RPMI8226 (cell line): ENCODE results near the gene THYN1.

Experiments used
- DNase-seq: peaks from one replicate; pipeline ENCODE4 v3.0.0-alpha.2; 2015

Gene THYN1

GRCh38 chr11:134246100-134246499 lies 7.1 kb downstream of the THYN1 start:
- DNase-seq: no peak

GRCh38 chr11:134245434-134245833 lies 7.7 kb downstream of the THYN1 start:
- no peak for DNase-seq

- peak; percentile 11 for DNase-seq
Observed at GRCh38 chr11:134244593-134244992, 8.6 kb downstream of the THYN1 start.

GRCh38 chr11:134243913-134244312 lies 9.2 kb downstream of the THYN1 start:
- DNase-seq: no peak

- no peak for DNase-seq
Observed at GRCh38 chr11:134242376-134242775, 10.8 kb downstream of the THYN1 start.

- no peak for DNase-seq
Observed at GRCh38 chr11:134240592-134240991, 12.6 kb downstream of the THYN1 start.

- no peak for DNase-seq
Observed at GRCh38 chr11:134238956-134239355, 14.2 kb downstream of the THYN1 start.

GRCh38 chr11:134237557-134237922 lies 15.6 kb downstream of the THYN1 start:
- no peak for DNase-seq

- no peak for DNase-seq
Observed at GRCh38 chr11:134236834-134237556, 16.2 kb downstream of the THYN1 start.

- no peak for DNase-seq
Observed at GRCh38 chr11:134235399-134235798, 17.8 kb downstream of the THYN1 start.

GRCh38 chr11:134233729-134234179 lies 19.4 kb downstream of the THYN1 start:
- DNase-seq: no peak

GRCh38 chr11:134231958-134232659 lies 21.0 kb downstream of the THYN1 start:
- DNase-seq: no peak

GRCh38 chr11:134230339-134230738 lies 22.8 kb downstream of the THYN1 start:
- no peak for DNase-seq

GRCh38 chr11:134229126-134229790 lies 23.9 kb downstream of the THYN1 start:
- no peak for DNase-seq

- DNase-seq: no peak
Observed at GRCh38 chr11:134228625-134229024, 24.5 kb downstream of the THYN1 start.

- no peak for DNase-seq
Observed at GRCh38 chr11:134226806-134227325, 26.3 kb downstream of the THYN1 start.

GRCh38 chr11:134224710-134225664 lies 28.2 kb downstream of the THYN1 start:
- DNase-seq: peak; percentile 69

- DNase-seq: peak; percentile 95
Observed at GRCh38 chr11:134223836-134224709, 29.1 kb downstream of the THYN1 start, which contains the start of the genes NCAPD3 and VPS26B. TSS of gene NCAPD3 (minus strand) at chr11:134223967. CDS start at chr11:134223926, 41 bp downstream. TSS of gene VPS26B (plus strand) at chr11:134224671. CDS start at chr11:134225123, 452 bp downstream.

- DNase-seq: peak; percentile 3
Observed at GRCh38 chr11:134223121-134223520, 30.0 kb downstream of the THYN1 start.

- DNase-seq: no peak
Observed at GRCh38 chr11:134216816-134217215, 36.3 kb downstream of the THYN1 start.

GRCh38 chr11:134215836-134216235 lies 37.3 kb downstream of the THYN1 start:
- no peak for DNase-seq
